ENCODE data around the gene NUP98. TPM values are rescaled to one million over a fixed set of nuclear protein-coding genes. Genes with fewer than 3 reads are reported as not detected.
A peak's percentile ranks its signal among the peaks of the same experiment; 100 is the strongest.

NUP98 gene
- 79.6 and 89.6 TPM in 2 replicates for total RNA-seq (2014; rRNA removed; shearing (Covaris generic); ENCODE audit: low replicate concordance)

DNA sequence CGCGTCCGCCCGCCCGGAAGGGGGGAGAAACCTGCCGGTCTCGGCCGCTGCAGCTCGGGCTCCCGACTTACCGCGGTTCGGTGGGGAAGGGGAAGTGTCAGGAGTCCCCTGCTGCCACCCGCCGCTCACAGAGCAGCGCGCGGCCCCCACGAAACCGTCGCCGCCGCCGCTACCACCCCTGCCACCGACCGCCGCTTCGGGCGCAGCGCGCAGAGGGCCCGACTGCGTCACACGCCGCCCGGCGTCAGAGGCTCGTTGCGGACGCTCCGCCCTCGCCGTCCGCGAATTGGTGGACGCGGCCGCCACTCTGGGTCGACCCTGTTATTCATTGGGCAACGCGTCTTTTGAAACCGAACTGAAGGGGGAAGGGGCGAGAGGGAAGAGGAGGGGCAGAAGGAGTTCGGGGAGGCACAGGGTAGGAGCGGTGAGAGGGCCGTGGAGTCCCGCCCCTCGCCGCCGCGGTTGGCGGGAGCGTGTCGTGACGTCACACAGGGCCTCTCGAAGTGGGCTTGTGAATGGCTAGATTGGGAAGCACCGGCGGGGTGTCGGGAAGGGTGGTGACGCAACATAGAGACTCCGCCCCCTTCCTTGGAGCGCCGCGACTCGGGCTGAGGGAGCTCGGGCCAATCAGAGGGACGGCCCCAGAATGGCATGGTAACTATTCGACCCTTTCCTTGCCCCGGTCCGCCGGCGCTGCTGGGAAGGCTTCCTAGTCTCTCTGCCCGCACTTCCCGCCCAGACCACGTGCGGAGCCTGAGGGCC is at the start of gene NUP98:
NUP98 (minus strand) TSS at position 226 of the 762 bp plus-strand sequence. CDS start 15,437 bp downstream, outside the sequence.
- peak; percentile 100 for DNase-seq (ENCODE audit: low read depth)
- in situ Hi-C loops (cut with HindIII; ENCODE audit: low pct_unique_long_range_greater_than_20kb, low sequenced_read_pairs), result loop anchor here (25.0 kb wide), 1 partner anchor 110 kb away; no protein-coding TSS in a partner anchor

DNA sequence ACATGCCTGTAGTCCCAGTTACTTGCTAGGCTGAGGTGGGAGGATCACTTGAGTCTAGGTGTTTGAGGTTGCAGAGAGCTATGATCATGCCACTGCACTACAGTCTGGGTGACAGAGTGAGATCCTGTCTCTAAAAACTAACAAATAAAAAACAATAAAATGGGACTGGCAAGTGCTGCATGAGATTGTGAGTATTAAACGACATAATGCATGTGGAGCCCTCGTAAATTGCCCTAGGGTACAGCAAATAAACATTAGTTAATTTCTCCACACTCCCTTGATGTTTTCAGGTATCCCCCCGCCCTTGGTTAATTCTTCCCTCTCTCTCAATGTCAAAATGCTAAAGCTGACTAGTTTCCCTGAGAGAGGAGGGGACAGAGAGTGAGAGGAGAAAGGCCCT is 48.3 kb upstream of the NUP98 start:
- no peak for DNase-seq (ENCODE audit: low read depth)
- in situ Hi-C loops (cut with HindIII; ENCODE audit: low pct_unique_long_range_greater_than_20kb, low sequenced_read_pairs), result no loop called here

DNA sequence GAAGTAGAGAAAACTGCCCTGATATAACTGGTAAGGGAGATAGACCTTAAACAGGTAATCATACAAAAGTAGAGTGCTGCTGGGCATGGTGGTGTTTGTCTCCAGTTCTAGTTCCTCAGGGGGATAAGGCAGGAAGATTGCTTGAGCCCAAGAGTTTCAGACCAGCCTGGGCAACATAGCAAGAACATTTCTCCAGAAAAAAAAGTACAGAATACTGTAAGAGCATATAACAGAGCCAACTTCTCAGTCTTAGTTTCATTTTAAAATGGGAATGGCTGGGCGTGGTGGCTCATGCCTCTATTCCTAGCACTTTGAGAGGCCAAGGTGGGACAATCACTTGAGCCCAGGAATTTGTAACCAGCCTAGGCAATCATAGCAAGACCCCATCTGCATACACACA is 47.9 kb upstream of the NUP98 start:
- in situ Hi-C loops (cut with HindIII; ENCODE audit: low pct_unique_long_range_greater_than_20kb, low sequenced_read_pairs), result no loop called here

DNA sequence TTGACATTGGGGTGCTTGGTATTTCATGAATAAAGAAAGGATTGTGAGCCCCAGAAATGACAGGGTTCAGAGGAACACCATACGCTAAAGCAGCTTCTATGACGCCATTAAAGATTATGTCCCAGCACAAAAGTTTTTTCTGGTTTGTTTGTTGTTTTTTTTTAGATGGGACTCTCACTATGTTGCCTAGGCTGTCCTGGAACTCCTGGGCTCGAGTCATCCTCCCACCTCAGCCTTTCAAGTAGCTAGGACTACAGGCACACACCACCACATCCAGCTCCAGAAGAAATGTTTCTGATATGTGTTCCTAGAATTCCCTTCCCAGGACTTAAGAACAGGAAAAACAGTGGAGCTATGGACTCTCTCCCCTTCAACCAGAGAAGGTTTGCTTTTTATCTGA is 46.0 kb upstream of the NUP98 start:
- in situ Hi-C loops (cut with HindIII; ENCODE audit: low pct_unique_long_range_greater_than_20kb, low sequenced_read_pairs), result no loop called here
- no peak for DNase-seq (ENCODE audit: low read depth)

More for the DNA sequence above, 47.9 kb upstream of the NUP98 start:
- DNase-seq (ENCODE audit: low read depth), result no peak

DNA sequence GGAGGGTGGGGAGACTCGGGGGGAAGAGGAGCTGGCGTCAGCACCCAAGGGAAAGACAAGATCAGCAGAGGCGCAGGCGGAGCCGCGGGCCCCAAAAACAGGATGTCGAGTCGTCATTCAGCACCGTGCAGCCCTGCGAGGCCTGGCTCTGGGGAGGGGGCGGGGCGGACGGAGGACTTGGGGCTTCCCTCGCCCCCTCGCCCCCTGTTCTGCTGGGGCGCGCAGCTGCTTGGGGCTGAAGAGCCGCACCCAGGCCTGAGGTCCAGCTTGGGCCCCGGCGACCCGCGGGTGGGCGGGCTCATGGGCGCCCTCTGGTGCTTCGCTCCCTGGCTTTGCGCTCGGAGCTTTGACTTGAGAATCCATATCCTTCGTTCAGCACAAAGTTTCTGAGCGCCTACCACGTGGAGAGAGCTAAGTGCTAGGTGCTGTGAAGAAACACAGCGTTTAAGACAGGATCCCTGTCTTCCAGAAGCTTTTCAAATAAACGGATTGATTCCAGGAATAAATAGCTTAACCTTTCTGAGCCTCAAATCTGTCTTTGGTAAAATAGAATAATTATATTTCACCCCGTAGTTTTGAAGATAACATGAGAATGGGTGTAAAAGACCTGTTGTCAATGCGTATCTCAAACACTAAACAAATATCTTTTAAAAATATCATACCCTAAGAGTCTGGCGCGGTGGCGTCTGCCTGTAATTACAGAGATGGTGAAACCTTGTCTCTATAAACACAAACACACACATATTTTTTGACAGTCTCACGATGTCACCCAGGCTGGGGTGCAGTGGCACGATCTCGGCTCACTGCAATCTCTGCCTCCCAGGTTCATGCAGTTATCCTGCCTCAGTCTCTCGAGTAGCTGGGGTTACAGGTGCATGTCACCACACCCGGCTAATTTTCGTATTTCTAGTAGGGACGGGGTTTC is 44.3 kb upstream of the NUP98 start:
- in situ Hi-C loops (cut with HindIII; ENCODE audit: low pct_unique_long_range_greater_than_20kb, low sequenced_read_pairs), result no loop called here
- peak; percentile 79 for DNase-seq (ENCODE audit: low read depth)

GRCh38 chr11:3840870-3841425 is 43.6 kb upstream of the NUP98 start, which contains the start of gene RHOG:
RHOG (minus strand) TSS chr11:3840959; CDS start chr11:3828138, 12,821 bp downstream.
- DNase-seq (ENCODE audit: low read depth), result peak; percentile 78
- in situ Hi-C loops (cut with HindIII; ENCODE audit: low pct_unique_long_range_greater_than_20kb, low sequenced_read_pairs), result no loop called here

- in situ Hi-C loops (cut with HindIII; ENCODE audit: low pct_unique_long_range_greater_than_20kb, low sequenced_read_pairs), result no loop called here
- DNase-seq (ENCODE audit: low read depth), result peak; percentile 60
These were observed 42.9 kb upstream of the NUP98 start for GRCh38 chr11:3840004-3840869.

DNA sequence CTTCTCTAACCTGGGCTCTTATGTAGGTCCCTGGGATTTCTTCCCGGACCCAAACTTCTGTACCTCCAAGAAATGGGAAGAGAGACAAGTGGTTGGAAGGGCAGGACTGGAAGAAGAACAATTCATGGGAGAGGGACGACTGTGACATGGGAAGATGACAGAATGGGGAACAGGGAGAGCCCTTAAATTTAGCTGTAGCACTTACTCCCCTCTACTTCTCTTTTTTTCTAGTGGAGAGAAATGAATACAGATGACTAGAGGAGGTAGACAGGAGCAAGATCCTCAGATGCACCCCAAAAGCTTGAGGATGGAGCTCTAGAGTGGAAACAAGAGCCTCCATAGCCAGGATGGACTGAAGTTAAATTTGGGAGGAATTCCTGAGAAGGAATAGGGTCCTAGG is 41.1 kb upstream of the NUP98 start:
- in situ Hi-C loops (cut with HindIII; ENCODE audit: low pct_unique_long_range_greater_than_20kb, low sequenced_read_pairs), result no loop called here
- DNase-seq (ENCODE audit: low read depth), result no peak

- DNase-seq (ENCODE audit: low read depth), result no peak
- in situ Hi-C loops (cut with HindIII; ENCODE audit: low pct_unique_long_range_greater_than_20kb, low sequenced_read_pairs), result no loop called here
These were observed 40.4 kb upstream of the NUP98 start for GRCh38 chr11:3837793-3838192.

DNA sequence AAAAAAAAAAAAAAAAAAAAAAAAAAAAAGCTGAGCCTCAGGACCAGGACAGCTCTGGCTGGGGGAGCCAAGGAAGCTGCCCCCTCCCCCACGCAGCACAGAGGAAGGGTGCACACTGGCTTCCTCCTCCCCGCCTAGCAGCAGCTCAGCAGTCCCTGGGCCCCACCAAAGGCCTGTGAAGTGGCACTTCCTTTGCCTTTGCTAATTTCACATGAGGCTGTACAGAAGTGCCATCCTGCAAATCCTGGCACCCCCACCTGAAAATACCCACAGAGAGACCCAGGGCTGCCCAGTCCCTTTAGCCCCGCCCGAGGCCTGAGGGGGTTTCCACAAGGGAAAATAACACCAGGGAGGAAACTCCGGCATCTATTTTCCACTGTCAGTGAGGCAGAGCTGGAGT is 39.5 kb upstream of the NUP98 start:
- in situ Hi-C loops (cut with HindIII; ENCODE audit: low pct_unique_long_range_greater_than_20kb, low sequenced_read_pairs), result no loop called here
- no peak for DNase-seq (ENCODE audit: low read depth)

GRCh38 chr11:3835751-3836150 is 38.4 kb upstream of the NUP98 start:
- DNase-seq (ENCODE audit: low read depth), result no peak
- in situ Hi-C loops (cut with HindIII; ENCODE audit: low pct_unique_long_range_greater_than_20kb, low sequenced_read_pairs), result no loop called here

DNA sequence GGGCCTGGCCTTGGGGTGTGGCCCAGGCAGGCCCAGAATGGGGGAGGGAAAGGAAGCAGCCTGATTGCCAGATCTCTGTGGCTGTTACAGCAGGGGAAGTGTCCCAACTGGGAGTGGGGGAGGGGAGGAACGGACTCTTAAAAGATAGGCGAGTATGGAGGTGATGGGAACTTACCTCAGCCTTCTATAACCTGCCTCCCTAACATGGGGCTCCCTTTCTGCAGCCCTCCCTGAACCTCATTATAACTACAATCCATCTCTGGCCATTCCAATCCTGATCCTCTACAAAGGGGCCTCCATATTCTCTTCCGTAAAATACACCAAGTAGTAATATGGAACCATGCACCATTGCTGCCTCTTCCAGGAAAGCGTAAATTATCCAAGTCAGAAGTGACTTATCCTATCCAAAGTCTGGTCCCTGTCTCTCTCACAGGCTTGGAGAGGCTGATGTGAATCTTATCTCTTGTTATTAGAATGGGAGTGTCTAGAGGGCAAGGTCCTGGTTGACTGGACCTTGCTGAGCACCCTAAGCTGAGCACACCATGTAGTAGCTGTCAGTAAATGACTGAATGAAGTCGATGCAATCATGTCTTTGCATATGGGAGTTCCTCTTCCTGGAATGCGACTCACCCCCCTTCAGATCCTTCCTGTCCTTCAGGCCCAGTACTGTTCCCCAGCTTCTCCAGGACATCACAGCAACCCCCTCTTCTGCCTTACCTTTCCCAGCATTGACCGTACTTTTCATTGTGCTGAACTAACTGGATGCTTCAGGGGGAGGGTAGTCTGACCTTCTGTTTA is 37.5 kb upstream of the NUP98 start:
- no peak for DNase-seq (ENCODE audit: low read depth)
- in situ Hi-C loops (cut with HindIII; ENCODE audit: low pct_unique_long_range_greater_than_20kb, low sequenced_read_pairs), result no loop called here

GRCh38 chr11:3834349-3834663 is 37.0 kb upstream of the NUP98 start:
- in situ Hi-C loops (cut with HindIII; ENCODE audit: low pct_unique_long_range_greater_than_20kb, low sequenced_read_pairs), result no loop called here
- no peak for DNase-seq (ENCODE audit: low read depth)

GRCh38 chr11:3833449-3833848 is 36.1 kb upstream of the NUP98 start:
- DNase-seq (ENCODE audit: low read depth), result no peak
- in situ Hi-C loops (cut with HindIII; ENCODE audit: low pct_unique_long_range_greater_than_20kb, low sequenced_read_pairs), result no loop called here

- in situ Hi-C loops (cut with HindIII; ENCODE audit: low pct_unique_long_range_greater_than_20kb, low sequenced_read_pairs), result no loop called here
- DNase-seq (ENCODE audit: low read depth), result no peak
These were observed 35.5 kb upstream of the NUP98 start for GRCh38 chr11:3832816-3833215.

DNA sequence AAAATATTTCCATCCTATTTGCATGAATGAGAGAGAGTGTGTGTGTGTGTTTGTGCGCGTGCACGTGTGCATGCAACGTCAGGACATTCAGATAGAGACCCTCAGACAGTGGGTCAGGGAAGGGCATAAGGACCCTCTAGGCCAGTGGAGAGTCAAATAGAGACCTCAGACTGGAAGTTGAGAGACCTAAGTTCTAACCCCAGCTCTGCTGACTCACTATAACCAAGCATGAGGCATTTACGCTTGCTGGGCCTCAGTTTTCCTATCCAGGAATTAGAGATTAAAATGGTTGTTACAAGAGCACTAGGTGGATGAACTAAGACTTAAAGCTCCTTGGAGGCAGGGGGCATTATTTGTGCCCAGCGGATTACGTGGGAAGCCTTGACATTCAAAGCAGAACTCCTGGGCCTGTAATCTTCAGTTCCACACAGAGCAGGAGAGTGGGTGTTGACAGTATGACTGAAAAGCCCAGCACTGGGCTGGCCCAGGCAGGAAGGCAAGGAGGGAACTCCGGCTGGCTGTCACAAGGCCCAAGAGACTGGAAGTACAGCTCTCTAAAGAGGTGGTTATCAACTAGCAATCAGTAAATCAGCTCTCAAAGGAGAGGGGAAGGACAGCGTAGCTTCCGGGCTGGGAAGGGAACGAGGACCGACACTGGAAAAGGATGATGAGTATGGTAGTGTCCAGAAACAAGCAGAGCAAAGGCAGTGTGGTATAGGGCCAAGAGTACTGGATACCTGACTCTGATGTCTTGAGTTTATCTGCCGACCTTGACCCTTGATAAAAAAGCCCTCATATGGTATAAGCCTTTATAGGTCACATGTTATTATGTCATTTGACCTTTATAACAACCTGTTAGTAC is 34.3 kb upstream of the NUP98 start:
- in situ Hi-C loops (cut with HindIII; ENCODE audit: low pct_unique_long_range_greater_than_20kb, low sequenced_read_pairs), result no loop called here
- no peak for DNase-seq (ENCODE audit: low read depth)

All from Caki2 (cell line).